ENCODE results near the gene AP3B2. TPM values are rescaled to one million over a fixed set of nuclear protein-coding genes. Genes with fewer than 3 reads are reported as not detected.

Gene AP3B2
- total RNA-seq, 1 experiment from 2014 or later: 7.5 TPM

GRCh38 chr15:82648257-82649103 lies 61.2 kb downstream of the AP3B2 start:
- no peak overlapping the region for H3K27ac Mint-ChIP-seq (ENCODE audit: low read depth, unreplicated experiment)
- H3K36me3 Mint-ChIP-seq (ENCODE audit: insufficient read depth, unreplicated experiment): no peaks in the 10 kb centered on the region
- H3K4me1 Mint-ChIP-seq (ENCODE audit: insufficient read depth, unreplicated experiment): no peaks in the 10 kb centered on the region
- intact Hi-C loops (cut with micrococcal nuclease): no loop called here
- no peak for DNase-seq (ENCODE audit: unreplicated experiment)
- CTCF ChIA-PET: interaction anchor here (0.6 kb wide), 1 partner anchor 58 kb away, joined by 4 read pairs; no protein-coding TSS in a partner anchor
- H3K27me3 Mint-ChIP-seq (ENCODE audit: insufficient read depth, unreplicated experiment): peaks cover 54% of the 10 kb centered on the region
- no peak for TF ChIP-seq CTCF (IDR thresholded peaks at IDR 0.05; ENCODE audit: unreplicated experiment)
- H3K9me3 Mint-ChIP-seq (ENCODE audit: unreplicated experiment): no peaks in the 10 kb centered on the region
- BruUV-seq (replicated peaks): no TSS peak
- POLR2A ChIA-PET: interaction anchor here (0.7 kb wide), 1 partner anchor 13 kb away, joined by 4 read pairs; no protein-coding TSS in a partner anchor
- H3K4me3 Mint-ChIP-seq (ENCODE audit: unreplicated experiment): no peak overlapping the region

DNA sequence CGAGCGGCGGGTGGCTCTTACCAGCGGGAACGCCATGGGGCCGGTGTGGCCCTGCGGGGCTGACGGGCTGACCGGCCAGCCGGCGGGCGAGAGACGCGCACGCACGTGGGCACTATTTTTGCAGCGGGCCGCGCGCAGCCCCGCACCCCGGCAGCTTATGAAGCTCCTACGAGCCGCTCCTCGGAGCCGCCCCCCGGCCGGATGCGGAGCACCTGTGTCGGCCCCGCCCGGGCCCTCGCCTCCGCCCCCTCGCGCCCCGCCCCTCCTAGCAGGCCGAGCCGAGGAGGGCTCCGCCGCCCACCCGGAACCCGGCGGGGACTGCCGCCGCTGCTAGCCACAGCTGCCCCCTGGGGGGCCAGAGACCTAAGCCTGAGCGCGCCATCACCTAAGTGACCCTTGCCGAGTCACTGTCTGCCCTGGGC lies 61.8 kb downstream of the AP3B2 start:
- POLR2A ChIA-PET: no interaction called here
- BruUV-seq (replicated peaks): no TSS peak
- CTCF ChIA-PET: no interaction called here
- H3K27ac Mint-ChIP-seq (ENCODE audit: low read depth, unreplicated experiment): no peak overlapping the region
- no peaks in the 10 kb centered on the region for H3K36me3 Mint-ChIP-seq (ENCODE audit: insufficient read depth, unreplicated experiment)
- intact Hi-C loops (cut with micrococcal nuclease): no loop called here
- no peak overlapping the region for H3K4me3 Mint-ChIP-seq (ENCODE audit: unreplicated experiment)
- H3K27me3 Mint-ChIP-seq (ENCODE audit: insufficient read depth, unreplicated experiment): peaks cover 47% of the 10 kb centered on the region
- no peaks in the 10 kb centered on the region for H3K4me1 Mint-ChIP-seq (ENCODE audit: insufficient read depth, unreplicated experiment)
- no peaks in the 10 kb centered on the region for H3K9me3 Mint-ChIP-seq (ENCODE audit: unreplicated experiment)
- no peak for TF ChIP-seq CTCF (IDR thresholded peaks at IDR 0.05; ENCODE audit: unreplicated experiment)
- no peak for DNase-seq (ENCODE audit: unreplicated experiment)

DNA sequence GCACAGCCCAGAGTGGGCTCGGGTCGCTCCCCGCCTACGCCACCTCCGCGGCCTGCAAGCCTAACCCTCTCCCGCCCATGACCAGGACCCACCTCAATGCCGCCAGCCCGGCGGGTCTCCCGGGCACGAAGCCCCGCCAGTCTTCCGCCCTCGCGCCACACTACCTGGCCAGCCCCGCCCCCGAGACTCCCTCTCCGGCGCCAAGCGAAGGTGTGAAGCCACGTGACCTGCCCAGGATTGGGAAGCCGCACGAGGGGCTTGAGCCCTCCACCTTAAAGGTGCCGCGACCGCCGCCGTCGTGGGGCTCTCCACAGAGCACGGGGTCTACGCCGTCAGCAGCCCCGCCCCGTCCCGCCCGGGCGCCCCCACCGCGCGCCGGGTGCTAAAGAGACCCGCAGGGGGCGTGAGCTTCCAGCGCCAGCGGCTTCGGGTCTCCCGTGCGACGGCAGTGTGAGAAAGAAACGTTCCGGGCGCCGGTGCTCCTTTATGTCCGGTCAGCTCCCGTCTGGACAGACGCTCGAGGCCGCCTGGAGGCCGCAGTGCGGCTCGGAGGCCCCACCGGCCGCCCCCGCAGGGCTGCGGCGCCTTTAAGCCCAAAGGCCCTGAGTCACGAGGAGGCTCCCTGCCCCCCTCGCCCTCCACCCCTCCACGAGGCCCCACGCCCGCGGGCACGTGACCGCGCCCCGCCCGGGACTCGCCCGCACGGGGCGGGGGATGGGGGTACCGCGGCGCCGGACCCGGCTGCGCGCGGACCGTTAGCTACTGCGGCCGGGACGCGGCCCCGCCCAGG lies 62.4 kb downstream of the AP3B2 start, which contains the start of gene CPEB1:
Gene CPEB1 (minus strand): TSS at position 319 of the 790 bp plus-strand sequence. CDS start 18,904 bp downstream, outside the sequence.
- Mint-ChIP-seq H3K36me3 (ENCODE audit: insufficient read depth, unreplicated experiment) (no peaks in the 10 kb centered on the region), H3K4me1 (ENCODE audit: insufficient read depth, unreplicated experiment) (no peaks in the 10 kb centered on the region), H3K9me3 (ENCODE audit: unreplicated experiment) (no peaks in the 10 kb centered on the region), H3K27ac (ENCODE audit: low read depth, unreplicated experiment) (no peak within 1 kb of the TSS), H3K4me3 (ENCODE audit: unreplicated experiment) (no peak within 1 kb of the TSS), H3K27me3 (ENCODE audit: insufficient read depth, unreplicated experiment) (peaks cover 44% of the 10 kb centered on the region)
- CTCF ChIA-PET: no interaction called here
- intact Hi-C loops (cut with micrococcal nuclease): no loop called here
- no peak for TF ChIP-seq CTCF (IDR thresholded peaks at IDR 0.05; ENCODE audit: unreplicated experiment)
- DNase-seq (ENCODE audit: unreplicated experiment): no peak
- no TSS peak for BruUV-seq (replicated peaks)
- POLR2A ChIA-PET: no interaction called here
